SU-DHL-6 (cell line): ENCODE data around the gene FBXL2.

ENCODE experiments used
- H2AFZ ChIP-seq: fragments of 200-600 bp; sonication (generic); 2 replicates; pipeline ENCODE4 v1.6.1; 2014; ENCODE audit warnings: low read depth, mild to moderate bottlenecking, moderate library complexity, mixed read lengths, antibody characterized with exemption, low read length; ENCODE audit not compliant: severe bottlenecking
- H3F3A ChIP-seq: fragments of 200-600 bp; shearing (Covaris generic); 2 replicates; pipeline ENCODE4 v1.6.0; 2016; ENCODE audit warnings: antibody characterized with exemption, mild to moderate bottlenecking; ENCODE audit not compliant: insufficient read depth
- H3K27ac ChIP-seq: fragments of 200-600 bp; sonication (generic); 2 replicates; pipeline ENCODE4 v1.5.1; 2016; ENCODE audit warnings: low read depth, mild to moderate bottlenecking, low read length, moderate library complexity, mixed read lengths
- H3K27me3 ChIP-seq: fragments of 200-600 bp; sonication (generic), shearing (Covaris generic); 2 replicates; pipeline ENCODE4 v1.6.0; 2014; ENCODE audit warnings: mild to moderate bottlenecking, low read length
- H3K36me3 ChIP-seq: fragments of 200-600 bp; sonication (generic); 2 replicates; pipeline ENCODE4 v1.6.1; 2014; ENCODE audit warnings: mild to moderate bottlenecking, low read length, mixed read lengths
- H3K4me2 ChIP-seq: fragments of 300-600, 200-600 bp; shearing (Covaris generic), sonication (generic); 2 replicates; pipeline ENCODE4 v1.6.0; 2014; ENCODE audit warnings: low read length, low read depth, mild to moderate bottlenecking; ENCODE audit not compliant: poor library complexity, severe bottlenecking
- H3K4me3 ChIP-seq: fragments of 200-600 bp; sonication (generic); 2 replicates; pipeline ENCODE4 v1.5.1; 2014; ENCODE audit warnings: antibody characterized with exemption, low read length, mild to moderate bottlenecking, mixed read lengths; ENCODE audit not compliant: insufficient read depth, poor library complexity, severe bottlenecking
- H3K79me2 ChIP-seq: fragments of 200-600 bp; sonication (generic); 2 replicates; pipeline ENCODE4 v1.6.1; 2014; ENCODE audit warnings: mild to moderate bottlenecking, low read length, moderate library complexity; ENCODE audit not compliant: insufficient read depth
- H3K9ac ChIP-seq: fragments of 200-600 bp; sonication (generic); 2 replicates; pipeline ENCODE4 v1.7.0; 2014; ENCODE audit warnings: mild to moderate bottlenecking, low read length
- H3K9me2 ChIP-seq: fragments of 200-600 bp; sonication (generic); replicated peaks from 2 replicates; pipeline ENCODE4 v1.6.1; 2014; ENCODE audit warnings: low read length; ENCODE audit not compliant: insufficient read depth
- H3K9me3 ChIP-seq: fragments of 200-600 bp; sonication (generic); 2 replicates; pipeline ENCODE4 v1.6.1; 2014; ENCODE audit warnings: low read length, mixed read lengths; ENCODE audit not compliant: insufficient read depth
- H4K20me1 ChIP-seq: fragments of 200-600 bp; sonication (generic); 2 replicates; pipeline ENCODE4 v1.6.1; 2014; ENCODE audit warnings: low read depth, mild to moderate bottlenecking, antibody characterized with exemption, low read length, moderate library complexity, mixed read lengths
- EZH2phosphoT487 ChIP-seq: fragments of 200-600 bp; sonication (generic), shearing (Covaris generic); conservative IDR thresholded peaks from 2 replicates; pipeline ENCODE4 v1.6.1; 2018; ENCODE audit warnings: mild to moderate bottlenecking, antibody characterized with exemption, low read length, moderate library complexity, mixed read lengths
- TF ChIP-seq, protein P1 (sequence below): fragments of 200-600 bp; sonication (generic); IDR thresholded peaks from one replicate; pipeline ENCODE4 v1.5.1; 2017; ENCODE audit warnings: antibody characterized with exemption, mild to moderate bottlenecking, low read length, moderate library complexity; ENCODE audit not compliant: insufficient read depth, poor library complexity, severe bottlenecking

Gene FBXL2

DNA sequence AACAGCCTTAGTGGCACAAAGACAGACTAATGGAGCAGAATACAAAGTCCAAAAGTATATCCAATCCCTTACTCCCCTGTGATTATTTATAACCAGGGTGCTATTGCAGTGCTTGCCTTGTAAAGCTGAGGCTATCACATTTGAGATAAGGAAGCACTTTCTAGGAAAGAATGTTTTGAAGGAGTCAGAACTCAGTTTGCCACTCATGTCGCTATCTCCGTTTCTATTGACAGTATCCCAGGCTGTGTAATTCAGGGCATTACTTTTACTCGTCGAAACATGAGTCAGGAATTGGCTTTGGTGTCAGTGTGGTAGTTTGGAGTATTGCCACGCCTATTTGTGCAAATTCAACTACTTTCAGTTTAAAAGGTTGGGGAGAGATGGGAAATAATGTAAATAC lies 78.4 kb downstream of the FBXL2 start:
- no peaks in the 10 kb centered on the region for H3K9me3 ChIP-seq
- H3K4me2 ChIP-seq: no peak overlapping the region
- H3K4me3 ChIP-seq: no peak overlapping the region
- H3K27ac ChIP-seq: no peak overlapping the region
- no peaks in the 10 kb centered on the region for H3K9me2 ChIP-seq
- H3K79me2 ChIP-seq: no peaks in the 10 kb centered on the region
- H3F3A ChIP-seq: no peaks in the 10 kb centered on the region
- no peak overlapping the region for H3K9ac ChIP-seq
- no peak for TF ChIP-seq EZH2phosphoT487
- TF ChIP-seq, protein P1, sequence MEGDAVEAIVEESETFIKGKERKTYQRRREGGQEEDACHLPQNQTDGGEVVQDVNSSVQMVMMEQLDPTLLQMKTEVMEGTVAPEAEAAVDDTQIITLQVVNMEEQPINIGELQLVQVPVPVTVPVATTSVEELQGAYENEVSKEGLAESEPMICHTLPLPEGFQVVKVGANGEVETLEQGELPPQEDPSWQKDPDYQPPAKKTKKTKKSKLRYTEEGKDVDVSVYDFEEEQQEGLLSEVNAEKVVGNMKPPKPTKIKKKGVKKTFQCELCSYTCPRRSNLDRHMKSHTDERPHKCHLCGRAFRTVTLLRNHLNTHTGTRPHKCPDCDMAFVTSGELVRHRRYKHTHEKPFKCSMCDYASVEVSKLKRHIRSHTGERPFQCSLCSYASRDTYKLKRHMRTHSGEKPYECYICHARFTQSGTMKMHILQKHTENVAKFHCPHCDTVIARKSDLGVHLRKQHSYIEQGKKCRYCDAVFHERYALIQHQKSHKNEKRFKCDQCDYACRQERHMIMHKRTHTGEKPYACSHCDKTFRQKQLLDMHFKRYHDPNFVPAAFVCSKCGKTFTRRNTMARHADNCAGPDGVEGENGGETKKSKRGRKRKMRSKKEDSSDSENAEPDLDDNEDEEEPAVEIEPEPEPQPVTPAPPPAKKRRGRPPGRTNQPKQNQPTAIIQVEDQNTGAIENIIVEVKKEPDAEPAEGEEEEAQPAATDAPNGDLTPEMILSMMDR: no peak
- no peaks in the 10 kb centered on the region for H4K20me1 ChIP-seq
- H3K27me3 ChIP-seq: no peaks in the 10 kb centered on the region
- H2AFZ ChIP-seq: no peak overlapping the region
- H3K36me3 ChIP-seq: no peaks in the 10 kb centered on the region

DNA sequence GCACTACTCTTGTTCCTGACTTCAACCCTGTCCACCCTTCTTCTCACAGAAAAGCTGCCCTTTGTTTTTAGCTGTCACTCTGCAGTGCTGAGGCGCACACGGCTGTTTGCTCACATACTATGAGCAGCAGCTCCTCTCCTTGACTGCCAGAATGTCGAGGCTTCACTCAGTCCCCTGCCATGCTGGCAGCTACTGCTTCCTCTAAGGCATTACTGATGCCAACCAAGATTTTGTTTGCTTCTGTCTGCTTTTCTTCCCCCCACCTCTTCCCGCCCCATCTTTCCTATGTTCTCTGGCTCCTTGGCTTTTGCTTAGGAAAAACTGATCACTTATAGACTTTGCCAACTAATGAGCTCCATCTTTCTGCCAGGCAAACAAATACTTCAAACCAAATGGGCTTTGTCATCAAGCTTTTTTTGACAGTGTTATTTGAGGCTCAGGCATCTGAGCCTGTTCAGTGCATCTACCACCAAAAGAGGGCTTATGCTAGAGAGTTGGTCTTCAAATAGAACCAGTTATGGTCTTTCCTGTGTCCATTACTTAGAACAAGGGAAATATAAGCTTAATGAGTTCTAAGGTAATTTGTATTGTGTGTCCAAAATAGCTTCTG lies 81.0 kb downstream of the FBXL2 start:
- H4K20me1 ChIP-seq: no peaks in the 10 kb centered on the region
- no peak overlapping the region for H3K9ac ChIP-seq
- H3F3A ChIP-seq: no peaks in the 10 kb centered on the region
- no peak overlapping the region for H3K4me2 ChIP-seq
- TF ChIP-seq, protein P1: no peak
- TF ChIP-seq EZH2phosphoT487: no peak
- no peaks in the 10 kb centered on the region for H3K79me2 ChIP-seq
- no peaks in the 10 kb centered on the region for H3K27me3 ChIP-seq
- no peak overlapping the region for H2AFZ ChIP-seq
- no peak overlapping the region for H3K4me3 ChIP-seq
- H3K9me2 ChIP-seq: no peaks in the 10 kb centered on the region
- H3K36me3 ChIP-seq: no peaks in the 10 kb centered on the region
- no peak overlapping the region for H3K27ac ChIP-seq
- H3K9me3 ChIP-seq: no peaks in the 10 kb centered on the region

DNA sequence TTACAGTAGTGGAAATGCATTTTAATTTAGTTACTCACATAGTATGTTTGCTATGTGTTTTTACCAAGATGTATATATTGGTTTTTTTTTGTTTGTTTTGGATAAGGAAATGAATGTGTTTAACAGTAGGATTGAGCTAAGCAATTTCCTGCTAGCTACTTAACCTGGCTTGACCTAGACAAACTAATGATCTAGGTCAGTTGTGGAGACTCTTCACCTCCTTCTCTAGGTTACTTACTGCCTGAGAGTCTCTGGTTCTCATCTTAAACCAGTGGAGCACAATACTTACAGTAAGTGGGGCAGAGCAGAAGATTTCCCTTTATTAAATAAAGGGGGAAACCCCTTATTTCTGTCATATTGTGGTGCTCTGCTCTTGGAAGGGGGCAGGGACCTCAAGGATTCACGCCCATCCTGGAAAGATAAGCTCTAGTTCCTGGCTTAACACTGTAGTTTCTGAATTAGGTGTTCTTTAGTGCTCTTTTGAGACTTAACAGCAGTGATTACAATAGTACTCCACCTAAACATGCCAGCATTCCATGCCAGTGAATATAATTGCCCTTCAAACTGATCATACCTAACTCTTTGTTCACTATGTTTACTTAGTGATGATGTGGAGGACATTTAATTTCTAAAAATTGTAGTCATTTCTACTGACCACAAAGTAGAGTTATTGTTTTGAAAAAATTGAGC lies 83.0 kb downstream of the FBXL2 start:
- no peaks in the 10 kb centered on the region for H3F3A ChIP-seq
- no peak overlapping the region for H2AFZ ChIP-seq
- H3K27me3 ChIP-seq: no peaks in the 10 kb centered on the region
- no peaks in the 10 kb centered on the region for H3K79me2 ChIP-seq
- no peaks in the 10 kb centered on the region for H3K36me3 ChIP-seq
- H4K20me1 ChIP-seq: no peaks in the 10 kb centered on the region
- no peak for TF ChIP-seq EZH2phosphoT487
- TF ChIP-seq, protein P1: no peak
- H3K4me3 ChIP-seq: no peak overlapping the region
- no peak overlapping the region for H3K27ac ChIP-seq
- no peak overlapping the region for H3K4me2 ChIP-seq
- no peaks in the 10 kb centered on the region for H3K9me2 ChIP-seq
- no peaks in the 10 kb centered on the region for H3K9me3 ChIP-seq
- no peak overlapping the region for H3K9ac ChIP-seq
